ENCODE results near the gene PRTN3.

Gene PRTN3

DNA sequence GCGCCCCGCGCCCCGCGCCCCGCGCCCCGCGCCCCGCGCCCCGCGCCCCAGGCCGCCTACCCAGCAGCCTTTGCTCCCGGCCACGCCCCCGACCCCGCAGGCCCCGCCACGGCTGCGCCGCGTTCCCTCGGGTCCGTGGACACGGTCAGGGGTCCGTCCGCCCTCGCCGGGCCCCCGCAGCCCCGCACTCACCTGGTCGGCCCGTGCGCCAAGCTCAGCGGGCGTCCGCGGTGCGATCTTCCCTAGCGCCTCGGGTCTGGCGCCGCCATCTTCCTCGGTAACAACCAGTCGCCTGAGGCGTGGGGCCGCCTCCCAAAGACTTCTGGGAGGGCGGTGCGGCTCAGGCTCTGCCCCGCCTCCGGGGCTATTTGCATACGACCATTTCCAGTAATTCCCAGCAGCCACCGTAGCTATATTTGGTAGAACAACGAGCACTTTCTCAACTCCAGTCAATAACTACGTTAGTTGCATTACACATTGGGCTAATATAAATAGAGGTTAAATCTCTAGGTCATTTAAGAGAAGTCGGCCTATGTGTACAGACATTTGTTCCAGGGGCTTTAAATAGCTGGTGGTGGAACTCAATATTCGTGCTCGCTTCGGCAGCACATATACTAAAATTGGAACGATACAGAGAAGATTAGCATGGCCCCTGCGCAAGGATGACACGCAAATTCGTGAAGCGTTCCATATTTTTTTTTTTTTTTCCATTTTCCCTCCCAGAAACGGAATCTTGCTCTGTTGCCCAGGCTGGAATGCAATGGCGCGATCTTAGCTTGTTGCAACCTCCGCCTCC, 52.3 kb downstream of the PRTN3 start, which contains the start of the genes MED16 and RNU6-9:
Gene MED16, minus strand, starts transcription at position 294 of the 796 bp plus-strand sequence. CDS start 2,056 bp downstream, outside the sequence.
Gene RNU6-9, plus strand, starts transcription at position 591 of the 796 bp plus-strand sequence.
- peak within 1 kb of the TSS; percentile 82 for H3K9ac ChIP-seq (ENCODE audit: low read depth, low read length, poor library complexity, severe bottlenecking)
- peaks cover 3% of the 10 kb centered on the region for H4K20me1 ChIP-seq (ENCODE audit: insufficient read depth, low read length, poor library complexity, severe bottlenecking)
- peak within 1 kb of the TSS; percentile 89 for H2AFZ ChIP-seq (ENCODE audit: low read length)

GRCh38 chr19:896434-896833, 55.6 kb downstream of the PRTN3 start:
- Histone ChIP-seq H3K27me3 (ENCODE audit: insufficient read depth, low read length, poor library complexity, severe bottlenecking) (no peaks in the 10 kb centered on the region), H4K20me1 (ENCODE audit: insufficient read depth, low read length, poor library complexity, severe bottlenecking) (peaks cover 4% of the 10 kb centered on the region), H3K36me3 (ENCODE audit: insufficient read depth, low read length) (no peaks in the 10 kb centered on the region), H3K9me2 (replicated peaks; ENCODE audit: low read depth, low read length) (no peaks in the 10 kb centered on the region), H3F3A (ENCODE audit: low read depth) (no peaks in the 10 kb centered on the region), H2AFZ (ENCODE audit: low read length) (no peak overlapping the region), H3K4me2 (ENCODE audit: low read depth, low read length, poor library complexity, severe bottlenecking) (no peak overlapping the region), H3K4me3 (ENCODE audit: low read length, poor library complexity, severe bottlenecking) (no peak overlapping the region), H3K9me3 (ENCODE audit: insufficient read depth, low read depth, low read length) (no peaks in the 10 kb centered on the region), H3K79me2 (ENCODE audit: insufficient read depth, low read length) (peaks cover 9% of the 10 kb centered on the region; the same call in 1 of the 2 replicates), H3K4me1 (ENCODE audit: insufficient read depth, low read length, poor library complexity, severe bottlenecking) (no peaks in the 10 kb centered on the region), H3K9ac (ENCODE audit: low read depth, low read length, poor library complexity, severe bottlenecking) (no peak overlapping the region)
- TF ChIP-seq, protein P1, sequence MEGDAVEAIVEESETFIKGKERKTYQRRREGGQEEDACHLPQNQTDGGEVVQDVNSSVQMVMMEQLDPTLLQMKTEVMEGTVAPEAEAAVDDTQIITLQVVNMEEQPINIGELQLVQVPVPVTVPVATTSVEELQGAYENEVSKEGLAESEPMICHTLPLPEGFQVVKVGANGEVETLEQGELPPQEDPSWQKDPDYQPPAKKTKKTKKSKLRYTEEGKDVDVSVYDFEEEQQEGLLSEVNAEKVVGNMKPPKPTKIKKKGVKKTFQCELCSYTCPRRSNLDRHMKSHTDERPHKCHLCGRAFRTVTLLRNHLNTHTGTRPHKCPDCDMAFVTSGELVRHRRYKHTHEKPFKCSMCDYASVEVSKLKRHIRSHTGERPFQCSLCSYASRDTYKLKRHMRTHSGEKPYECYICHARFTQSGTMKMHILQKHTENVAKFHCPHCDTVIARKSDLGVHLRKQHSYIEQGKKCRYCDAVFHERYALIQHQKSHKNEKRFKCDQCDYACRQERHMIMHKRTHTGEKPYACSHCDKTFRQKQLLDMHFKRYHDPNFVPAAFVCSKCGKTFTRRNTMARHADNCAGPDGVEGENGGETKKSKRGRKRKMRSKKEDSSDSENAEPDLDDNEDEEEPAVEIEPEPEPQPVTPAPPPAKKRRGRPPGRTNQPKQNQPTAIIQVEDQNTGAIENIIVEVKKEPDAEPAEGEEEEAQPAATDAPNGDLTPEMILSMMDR (conservative IDR thresholded peaks at IDR 0.05; ENCODE audit: low read length): no peak
- no peak for TF ChIP-seq EZH2phosphoT487 (IDR thresholded peaks at IDR 0.05; ENCODE audit: borderline replicate concordance)

More for the DNA sequence above, 52.3 kb downstream of the PRTN3 start, which contains the start of the genes MED16 and RNU6-9:
- H3K79me2 ChIP-seq (ENCODE audit: insufficient read depth, low read length): peaks cover 14% of the 10 kb centered on the region; the same call in 1 of the 2 replicates
- TF ChIP-seq, protein P1 (conservative IDR thresholded peaks at IDR 0.05; ENCODE audit: low read length): no peak
- TF ChIP-seq EZH2phosphoT487 (IDR thresholded peaks at IDR 0.05; ENCODE audit: borderline replicate concordance): no peak
- H3K4me2 ChIP-seq (ENCODE audit: low read depth, low read length, poor library complexity, severe bottlenecking): peak within 1 kb of the TSS; percentile 98
- H3K27me3 ChIP-seq (ENCODE audit: insufficient read depth, low read length, poor library complexity, severe bottlenecking): no peaks in the 10 kb centered on the region
- no peaks in the 10 kb centered on the region for H3F3A ChIP-seq (ENCODE audit: low read depth)
- H3K4me1 ChIP-seq (ENCODE audit: insufficient read depth, low read length, poor library complexity, severe bottlenecking): no peaks in the 10 kb centered on the region
- H3K9me2 ChIP-seq (replicated peaks; ENCODE audit: low read depth, low read length): no peaks in the 10 kb centered on the region
- H3K9me3 ChIP-seq (ENCODE audit: insufficient read depth, low read depth, low read length): no peaks in the 10 kb centered on the region
- H3K36me3 ChIP-seq (ENCODE audit: insufficient read depth, low read length): peaks cover 2% of the 10 kb centered on the region; the same call in 1 of the 2 replicates
- H3K4me3 ChIP-seq (ENCODE audit: low read length, poor library complexity, severe bottlenecking): peak within 1 kb of the TSS; percentile 83

GRCh38 chr19:896999-897398, 56.2 kb downstream of the PRTN3 start:
- no peak overlapping the region for H3K4me2 ChIP-seq (ENCODE audit: low read depth, low read length, poor library complexity, severe bottlenecking)
- no peaks in the 10 kb centered on the region for H3K4me1 ChIP-seq (ENCODE audit: insufficient read depth, low read length, poor library complexity, severe bottlenecking)
- no peak overlapping the region for H3K4me3 ChIP-seq (ENCODE audit: low read length, poor library complexity, severe bottlenecking)
- no peaks in the 10 kb centered on the region for H3F3A ChIP-seq (ENCODE audit: low read depth)
- H3K9me3 ChIP-seq (ENCODE audit: insufficient read depth, low read depth, low read length): no peaks in the 10 kb centered on the region
- no peak for TF ChIP-seq EZH2phosphoT487 (IDR thresholded peaks at IDR 0.05; ENCODE audit: borderline replicate concordance)
- no peaks in the 10 kb centered on the region for H3K9me2 ChIP-seq (replicated peaks; ENCODE audit: low read depth, low read length)
- no peak overlapping the region for H2AFZ ChIP-seq (ENCODE audit: low read length)
- H3K9ac ChIP-seq (ENCODE audit: low read depth, low read length, poor library complexity, severe bottlenecking): no peak overlapping the region
- H3K36me3 ChIP-seq (ENCODE audit: insufficient read depth, low read length): no peaks in the 10 kb centered on the region
- no peaks in the 10 kb centered on the region for H3K27me3 ChIP-seq (ENCODE audit: insufficient read depth, low read length, poor library complexity, severe bottlenecking)
- peaks cover 6% of the 10 kb centered on the region; the same call in 1 of the 2 replicates for H3K79me2 ChIP-seq (ENCODE audit: insufficient read depth, low read length)
- H4K20me1 ChIP-seq (ENCODE audit: insufficient read depth, low read length, poor library complexity, severe bottlenecking): peaks cover 6% of the 10 kb centered on the region

Measured in Loucy (cell line).